Naive thymus-derived CD4-positive, alpha-beta T cell (primary cell): Measurements from ENCODE around the gene NANS. TPM values are rescaled to one million over a fixed set of nuclear protein-coding genes. Genes with fewer than 3 reads are reported as not detected.
A peak's percentile ranks its signal among the peaks of the same experiment; 100 is the strongest.

Experiments
- ATAC-seq: fragments of 150-1000 bp; cut with Tn5 transposase; 2 replicates; pipeline ENCODE4 v1.10.0; 2021; ENCODE audit warnings: mild to moderate bottlenecking, moderate library complexity
- CTCF ChIA-PET: fragments of 350-600 bp; sonication (Branson Sonifier 250); formaldehyde crosslinking; loops from one replicate; lab custom pipeline; 2021; ENCODE audit warnings: antibody characterized with exemption; lab: Charles Lee
- POLR2A ChIA-PET: fragments of 350-600 bp; sonication (Branson Sonifier 250); formaldehyde crosslinking; loops from one replicate; lab custom pipeline; 2021; ENCODE audit warnings: antibody characterized with exemption, inconsistent platforms; lab: Charles Lee
- DNase-seq, 9 donors: peaks; one replicate each; pipeline versions ENCODE4 v3.0.0 to v3.0.0-alpha.2; 2020 to 2022; ENCODE audit warnings: mixed read lengths in 1 of 9
- H3K27ac ChIP-seq: one replicate; pipeline ENCODE4 v1.7.0; 2013; ENCODE audit warnings: mild to moderate bottlenecking, low read depth, low read length, moderate library complexity
- H3K27me3 ChIP-seq, 2 donors: one replicate each; pipeline ENCODE4 v1.7.0; 2013; ENCODE audit warnings: low read length in 2 of 2, mild to moderate bottlenecking in 2 of 2, moderate library complexity in 2 of 2; ENCODE audit not compliant: control insufficient read depth in 2 of 2, insufficient read depth in 2 of 2
- H3K36me3 ChIP-seq, 3 experiments: 1 replicate in 2 of 3; 2 replicates in 1 of 3; pipeline ENCODE4 v1.7.0; 2013; ENCODE audit warnings: low read length in 3 of 3, mild to moderate bottlenecking in 3 of 3, moderate library complexity in 1 of 3; ENCODE audit not compliant: insufficient read depth in 3 of 3, control insufficient read depth in 2 of 3
- H3K4me1 ChIP-seq, 2 donors: one replicate each; pipeline ENCODE4 v1.7.0; 2013; ENCODE audit warnings: low read length in 2 of 2, mild to moderate bottlenecking in 2 of 2, moderate library complexity in 1 of 2; ENCODE audit not compliant: control insufficient read depth in 2 of 2, insufficient read depth in 2 of 2
- H3K4me3 ChIP-seq: 2 replicates; pipeline ENCODE4 v1.7.0; 2013; ENCODE audit warnings: mild to moderate bottlenecking, low read length
- H3K9me3 ChIP-seq, 3 experiments: 1 replicate in 2 of 3; 2 replicates in 1 of 3; pipeline ENCODE4 v1.7.0; 2013; ENCODE audit warnings: low read length in 3 of 3; ENCODE audit not compliant: control insufficient read depth in 2 of 3
- H3K27ac Mint-ChIP-seq, 9 donors: one replicate each; pipeline ENCODE4 v1.8.0; 2020 to 2022; ENCODE audit warnings: mixed read lengths in 9 of 9, mild to moderate bottlenecking in 8 of 9, moderate library complexity in 5 of 9, inconsistent platforms in 2 of 9
- H3K27me3 Mint-ChIP-seq, 5 donors: one replicate each; pipeline ENCODE4 v1.8.0; 2021 to 2022; ENCODE audit warnings: mixed read lengths in 5 of 5, mild to moderate bottlenecking in 1 of 5
- H3K36me3 Mint-ChIP-seq, 5 donors: one replicate each; pipeline ENCODE4 v1.8.0; 2020 to 2022; ENCODE audit warnings: mixed read lengths in 5 of 5, mild to moderate bottlenecking in 3 of 5, inconsistent platforms in 1 of 5
- H3K4me1 Mint-ChIP-seq, 7 donors: one replicate each; pipeline ENCODE4 v1.8.0; 2020 to 2022; ENCODE audit warnings: mixed read lengths in 7 of 7, mild to moderate bottlenecking in 3 of 7, inconsistent platforms in 1 of 7
- H3K4me3 Mint-ChIP-seq, 10 donors: one replicate each; pipeline ENCODE4 v1.8.0; 2020 to 2022; ENCODE audit warnings: mild to moderate bottlenecking in 10 of 10, mixed read lengths in 10 of 10, moderate library complexity in 6 of 10, inconsistent platforms in 2 of 10
- H3K9me3 Mint-ChIP-seq, 11 donors: one replicate each; pipeline ENCODE4 v1.8.0; 2020 to 2022; ENCODE audit warnings: mixed read lengths in 11 of 11, mild to moderate bottlenecking in 4 of 11, inconsistent platforms in 1 of 11, moderate library complexity in 1 of 11
- intact Hi-C, 2 donors: fragments of 100-400 bp; cut with micrococcal nuclease; formaldehyde crosslinking; loops; one replicate each; pipeline ENCODE4 v1.15.1; 2023
- polyA plus RNA-seq, 2 donors: library from polyadenylated mRNA; unstranded; fragments of 300-500 nt; fragmentation: Illumina TruSeq; gene quantifications; one replicate each; pipeline ENCODE4 v1.2.3, GENCODE V29; 2021
- total RNA-seq, 6 experiments: library from RNA in 5 of 6; stranded (reverse) in 5 of 6; gene quantifications; 1 replicate in 5 of 6; 2 replicates in 1 of 6; pipeline ENCODE4 v1.2.3 and lab custom pipeline; 2021 to 2026

NANS gene
- total and polyA plus RNA-seq, 7 experiments from 2014 or later, result 16.3 to 58.9 (median 33.2) TPM

GRCh38 chr9:98104445-98104881 is 47.9 kb downstream of the NANS start:
- H3K27ac ChIP-seq, result peak overlapping the region; percentile 77
- CTCF ChIA-PET, result interaction anchor here (0.9 to 1.8 kb wide), 2 partner anchors 14 to 22 kb away, joined by 4 to 12 read pairs; partner anchors contain the start of gene TRIM14
- Mint-ChIP-seq H3K4me1 (peaks cover 54 to 98% (median 90%) of the 10 kb centered on the region in 7 donors), H3K36me3 (peaks cover 6 to 65% (median 29%) of the 10 kb centered on the region in 5 donors), H3K27ac (peak overlapping the region; percentile 81 to 99 (median 95)), H3K27me3 (no peaks in the 10 kb centered on the region), H3K9me3 (peaks cover 0 to 4% (median 0%) of the 10 kb centered on the region in 11 donors), H3K4me3 (peak overlapping the region; percentile 37 to 90 (median 68))
- no peak overlapping the region for H3K4me3 ChIP-seq
- H3K4me1 ChIP-seq, result peaks cover 91 to 93% of the 10 kb centered on the region in 2 donors
- peaks cover 0 to 11% (median 0%) of the 10 kb centered on the region in 3 experiments for H3K36me3 ChIP-seq
- H3K9me3 ChIP-seq, result no peaks in the 10 kb centered on the region
- intact Hi-C loops, result loop anchor here (5.0 kb wide), 3 partner anchors 122 to 1687 kb away; partner anchors contain the start of genes ANP32B (in 1 of the 2), NCBP1 (in 1 of the 2), TSTD2 (in 1 of the 2) and ZNF367 (in 1 of the 2)
- H3K27me3 ChIP-seq, result no peaks in the 10 kb centered on the region
- DNase-seq, result no peak
- POLR2A ChIA-PET, result interaction anchor here (1.0 to 9.9 kb wide), 4 partner anchors 10 to 182 kb away, joined by 3 to 73 read pairs (median 48); partner anchors contain the start of genes TBC1D2, TRIM14 and TRMO
- ATAC-seq, result no peak

DNA sequence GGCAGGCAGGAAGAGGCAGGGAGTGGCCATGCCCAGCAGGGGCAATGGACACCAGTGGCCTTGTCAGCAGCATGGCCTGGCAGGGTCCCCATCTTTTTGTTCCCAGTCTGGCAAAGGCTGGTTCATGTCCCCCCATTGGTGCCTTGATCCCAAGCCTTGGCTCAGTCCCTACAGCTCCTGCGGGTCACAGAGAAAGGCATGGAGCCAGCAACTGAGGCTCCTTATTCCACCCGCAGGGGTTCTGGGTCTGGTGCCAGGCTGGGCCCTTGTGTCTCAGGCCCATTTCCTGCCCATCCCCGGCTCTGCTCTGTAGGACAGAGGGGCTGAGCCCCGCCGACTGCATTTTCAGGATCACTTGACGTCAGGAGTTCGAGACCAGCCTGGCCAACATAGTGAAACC is 48.5 kb downstream of the NANS start:
- Histone ChIP-seq H3K4me3 (no peak overlapping the region), H3K4me1 (peaks cover 89 to 92% of the 10 kb centered on the region in 2 donors), H3K36me3 (peaks cover 0 to 13% (median 0%) of the 10 kb centered on the region in 3 experiments), H3K9me3 (no peaks in the 10 kb centered on the region), H3K27ac (peak overlapping the region; percentile 77), H3K27me3 (no peaks in the 10 kb centered on the region)
- H3K4me1 Mint-ChIP-seq, result peaks cover 50 to 98% (median 90%) of the 10 kb centered on the region in 7 donors
- no peaks in the 10 kb centered on the region for H3K27me3 Mint-ChIP-seq
- peak overlapping the region in 7 of 10 donors; percentile 37 to 90 (median 66) for H3K4me3 Mint-ChIP-seq
- H3K36me3 Mint-ChIP-seq, result peaks cover 6 to 63% (median 34%) of the 10 kb centered on the region in 5 donors
- ChIA-PET CTCF (interaction anchor here (1.4 kb wide), 1 partner anchor 87 kb away, joined by 4 read pairs; the partner anchor contains the start of gene CORO2A), POLR2A (interaction anchor here (1.0 to 9.9 kb wide), 7 partner anchors 10 to 183 kb away, joined by 3 to 73 read pairs (median 8); partner anchors contain the start of genes TBC1D2, TRIM14 and TRMO)
- ATAC-seq (no peak), DNase-seq (no peak)
- peak overlapping the region; percentile 81 to 99 (median 95) for H3K27ac Mint-ChIP-seq
- intact Hi-C loops, result no loop called here
- peaks cover 0 to 4% (median 0%) of the 10 kb centered on the region in 11 donors for H3K9me3 Mint-ChIP-seq

- H3K36me3 Mint-ChIP-seq, result peaks cover 6 to 68% (median 47%) of the 10 kb centered on the region in 5 donors
- no peaks in the 10 kb centered on the region for H3K27me3 ChIP-seq
- peaks cover 70 to 75% of the 10 kb centered on the region in 2 donors for H3K4me1 ChIP-seq
- peaks cover 0 to 18% (median 0%) of the 10 kb centered on the region in 3 experiments for H3K36me3 ChIP-seq
- H3K9me3 Mint-ChIP-seq, result peaks cover 0 to 4% (median 0%) of the 10 kb centered on the region in 11 donors
- H3K27ac Mint-ChIP-seq, result peak overlapping the region; percentile 81 to 99 (median 97)
- DNase-seq, result peak in 2 of 9 donors; percentile 18 to 23
- H3K4me3 Mint-ChIP-seq, result peak overlapping the region in 9 of 10 donors; percentile 52 to 83 (median 73)
- peaks cover 52 to 90% (median 81%) of the 10 kb centered on the region in 7 donors for H3K4me1 Mint-ChIP-seq
- peak; percentile 26 for ATAC-seq
- intact Hi-C loops, result loop anchor here (1.0 to 2.0 kb wide), 4 partner anchors 9 to 147 kb away; partner anchors contain the start of gene TBC1D2 (in 1 of the 2)
- ChIA-PET POLR2A (interaction anchor here (0.8 to 9.9 kb wide), 8 partner anchors 10 to 148 kb away, joined by 3 to 73 read pairs (median 16); partner anchors contain the start of genes ANP32B, CORO2A, TBC1D2 and TRIM14), CTCF (interaction anchor here (1.0 to 1.9 kb wide), 2 partner anchors 11 to 148 kb away, joined by 3 to 6 read pairs; partner anchors contain the start of gene TRIM14)
- no peaks in the 10 kb centered on the region for H3K9me3 ChIP-seq
- H3K27me3 Mint-ChIP-seq, result no peaks in the 10 kb centered on the region
- H3K27ac ChIP-seq, result peak overlapping the region; percentile 77
- H3K4me3 ChIP-seq, result peak overlapping the region; percentile 10
Measured at GRCh38 chr9:98107926-98108325, 51.4 kb downstream of the NANS start.

DNA sequence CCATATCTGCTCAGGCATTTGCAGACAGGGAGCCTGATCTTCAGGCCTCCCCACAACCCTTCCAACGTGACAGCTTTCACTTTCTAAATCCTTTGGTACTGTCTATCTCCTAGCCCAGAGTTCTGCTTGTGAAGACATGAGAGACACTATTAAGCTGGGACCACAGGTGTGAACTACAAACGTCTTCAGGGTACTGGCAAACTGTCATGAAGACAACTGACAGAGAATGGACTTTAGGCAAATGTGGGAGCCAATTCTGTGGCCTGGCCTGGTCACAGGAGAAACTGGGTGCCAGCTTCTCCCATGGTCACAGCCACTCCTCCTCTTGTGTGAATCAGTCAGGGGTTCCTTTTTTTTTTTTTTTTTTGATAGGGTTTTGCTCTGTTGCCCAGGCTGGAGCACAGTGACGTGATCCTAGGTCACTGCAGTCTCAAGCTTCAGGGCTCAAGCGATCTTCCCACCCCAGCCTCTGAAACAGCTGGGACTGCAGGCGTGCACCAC is 52.0 kb downstream of the NANS start:
- H3K36me3 ChIP-seq, result peaks cover 0 to 18% (median 0%) of the 10 kb centered on the region in 3 experiments
- peaks cover 50 to 91% (median 83%) of the 10 kb centered on the region in 7 donors for H3K4me1 Mint-ChIP-seq
- POLR2A ChIA-PET, result interaction anchor here (0.6 to 9.9 kb wide), 13 partner anchors 10 to 1030 kb away, joined by 3 to 73 read pairs (median 4); partner anchors contain the start of genes ANP32B, CORO2A, TBC1D2 and TRIM14
- ATAC-seq (peak; percentile 93), DNase-seq (peak in 8 of 9 donors; percentile 37 to 76 (median 66))
- peaks cover 69 to 70% of the 10 kb centered on the region in 2 donors for H3K4me1 ChIP-seq
- H3K27ac Mint-ChIP-seq, result peak overlapping the region; percentile 81 to 99 (median 97)
- no peaks in the 10 kb centered on the region for H3K27me3 Mint-ChIP-seq
- CTCF ChIA-PET, result interaction anchor here (0.5 to 1.9 kb wide), 3 partner anchors 10 to 148 kb away, joined by 3 to 6 read pairs (median 5); partner anchors contain the start of gene TRIM14
- H3K9me3 Mint-ChIP-seq, result peaks cover 0 to 4% (median 0%) of the 10 kb centered on the region in 11 donors
- peak overlapping the region; percentile 52 to 83 (median 73) for H3K4me3 Mint-ChIP-seq
- intact Hi-C loops, result loop anchor here (1.0 to 2.0 kb wide), 4 partner anchors 9 to 146 kb away; partner anchors contain the start of gene TBC1D2 (in 1 of the 2)
- H3K36me3 Mint-ChIP-seq, result peaks cover 6 to 68% (median 47%) of the 10 kb centered on the region in 5 donors
- no peaks in the 10 kb centered on the region for H3K9me3 ChIP-seq
- H3K27me3 ChIP-seq, result no peaks in the 10 kb centered on the region
- H3K4me3 ChIP-seq, result peak overlapping the region; percentile 10
- H3K27ac ChIP-seq, result peak overlapping the region; percentile 77

GRCh38 chr9:98109052-98109451 is 52.5 kb downstream of the NANS start:
- intact Hi-C loops, result loop anchor here in 1 of 2 donors (2.0 kb wide), 1 partner anchor 146 kb away; the partner anchor contains the start of gene TBC1D2
- Mint-ChIP-seq H3K9me3 (peaks cover 0 to 4% (median 0%) of the 10 kb centered on the region in 11 donors), H3K27ac (peak overlapping the region; percentile 81 to 99 (median 97)), H3K36me3 (peaks cover 6 to 65% (median 47%) of the 10 kb centered on the region in 5 donors), H3K27me3 (no peaks in the 10 kb centered on the region), H3K4me3 (peak overlapping the region in 9 of 10 donors; percentile 16 to 81 (median 72)), H3K4me1 (peaks cover 46 to 90% (median 80%) of the 10 kb centered on the region in 7 donors)
- Histone ChIP-seq H3K36me3 (peaks cover 0 to 18% (median 0%) of the 10 kb centered on the region in 3 experiments), H3K27ac (peak overlapping the region; percentile 77), H3K27me3 (no peaks in the 10 kb centered on the region), H3K4me3 (no peak overlapping the region), H3K9me3 (no peaks in the 10 kb centered on the region), H3K4me1 (peaks cover 64 to 68% of the 10 kb centered on the region in 2 donors)
- ATAC-seq, result no peak
- ChIA-PET CTCF (interaction anchor here (0.5 to 1.9 kb wide), 4 partner anchors 9 to 185 kb away, joined by 3 to 6 read pairs (median 4); partner anchors contain the start of gene TRIM14), POLR2A (interaction anchor here (0.6 to 9.9 kb wide), 10 partner anchors 9 to 1029 kb away, joined by 3 to 73 read pairs (median 6); partner anchors contain the start of genes CORO2A, TBC1D2, TRIM14 and TRMO)
- DNase-seq, result no peak
